H9 (cell line): ENCODE measurements around the gene TMEM167B. TPM values are rescaled to one million over a fixed set of nuclear protein-coding genes. Genes with fewer than 3 reads are reported as not detected.

Experiments used
- DNase-seq: peaks from one replicate; pipeline ENCODE4 v3.0.0-alpha.2; 2017
- H2AFZ ChIP-seq: one replicate; pipeline ENCODE4 v1.6.1; 2013; ENCODE audit warnings: mild to moderate bottlenecking, low read length, control low read depth, moderate library complexity
- H2AK5ac ChIP-seq: 2 replicates; pipeline ENCODE4 v1.6.1; 2013; ENCODE audit warnings: low read length, control low read depth, mixed read lengths; ENCODE audit not compliant: insufficient read length
- H2BK120ac ChIP-seq: one replicate; pipeline ENCODE4 v1.6.1; 2013; ENCODE audit warnings: low read depth, mild to moderate bottlenecking, low read length, control low read depth, inconsistent platforms; ENCODE audit not compliant: poor library complexity, severe bottlenecking
- H2BK12ac ChIP-seq: 2 replicates; pipeline ENCODE4 v1.6.1; 2013; ENCODE audit warnings: low read length, control low read depth, mixed read lengths, low read depth; ENCODE audit not compliant: insufficient read length
- H2BK15ac ChIP-seq: 2 replicates; pipeline ENCODE4 v1.6.1; 2013; ENCODE audit warnings: low read depth, low read length, control low read depth
- H2BK20ac ChIP-seq: one replicate; pipeline ENCODE4 v1.6.1; 2013; ENCODE audit warnings: low read depth, mild to moderate bottlenecking, low read length, control low read depth, inconsistent platforms; ENCODE audit not compliant: poor library complexity, severe bottlenecking
- H2BK5ac ChIP-seq: 2 replicates; pipeline ENCODE4 v1.6.1; 2013; ENCODE audit warnings: low read length, control low read depth, mixed read lengths; ENCODE audit not compliant: insufficient read length
- H3K14ac ChIP-seq: 2 replicates; pipeline ENCODE4 v1.6.1; 2013; ENCODE audit warnings: low read length, control low read depth; ENCODE audit not compliant: insufficient read depth
- H3K18ac ChIP-seq: 2 replicates; pipeline ENCODE4 v1.6.1; 2013; ENCODE audit warnings: low read depth, mild to moderate bottlenecking, mixed read lengths, low read length, control low read depth; ENCODE audit not compliant: insufficient read length
- H3K23ac ChIP-seq: 2 replicates; pipeline ENCODE4 v1.6.1; 2013; ENCODE audit warnings: low read length, control low read depth, mixed read lengths, low read depth; ENCODE audit not compliant: insufficient read length
- H3K23me2 ChIP-seq: 2 replicates; pipeline ENCODE4 v1.6.1; 2013; ENCODE audit warnings: low read depth, mild to moderate bottlenecking, mixed read lengths, low read length, control low read depth; ENCODE audit not compliant: insufficient read length, poor library complexity, severe bottlenecking
- H3K27ac ChIP-seq: 2 replicates; pipeline ENCODE4 v1.5.1; 2013; ENCODE audit warnings: low read length, control low read depth, mixed read lengths, low read depth; ENCODE audit not compliant: insufficient read length
- H3K27me3 ChIP-seq: 2 replicates; pipeline ENCODE4 v1.6.1; 2013; ENCODE audit warnings: low read length, control low read depth, inconsistent platforms; ENCODE audit not compliant: insufficient read depth
- H3K4ac ChIP-seq: 2 replicates; pipeline ENCODE4 v1.6.1; 2013; ENCODE audit warnings: low read depth, mild to moderate bottlenecking, control low read depth, inconsistent platforms, low read length, moderate library complexity
- H3K4me1 ChIP-seq: 2 replicates; pipeline ENCODE4 v1.6.1; 2013; ENCODE audit warnings: low read length, control low read depth, inconsistent platforms; ENCODE audit not compliant: insufficient read depth
- H3K4me2 ChIP-seq: 2 replicates; pipeline ENCODE4 v1.6.1; 2013; ENCODE audit warnings: low read length, control low read depth, mixed read lengths; ENCODE audit not compliant: insufficient read length, insufficient read depth
- H3K56ac ChIP-seq: 2 replicates; pipeline ENCODE4 v1.6.1; 2013; ENCODE audit warnings: low read depth, mild to moderate bottlenecking, mixed read lengths, low read length, control low read depth; ENCODE audit not compliant: insufficient read length
- H3K79me1 ChIP-seq: 2 replicates; pipeline ENCODE4 v1.6.1; 2013; ENCODE audit warnings: low read depth, mild to moderate bottlenecking, moderate library complexity, low read length, control low read depth, inconsistent platforms; ENCODE audit not compliant: insufficient read depth, poor library complexity, severe bottlenecking
- H3K79me2 ChIP-seq: 2 replicates; pipeline ENCODE4 v1.6.1; 2013; ENCODE audit warnings: low read length, control low read depth, inconsistent platforms; ENCODE audit not compliant: insufficient read depth
- H3K9ac ChIP-seq: 2 replicates; pipeline ENCODE4 v1.6.1; 2013; ENCODE audit warnings: low read length, control low read depth, mixed read lengths; ENCODE audit not compliant: insufficient read length; ENCODE audit errors: extremely low read depth
- H3K9me3 ChIP-seq: one replicate; pipeline ENCODE4 v1.6.1; 2013; ENCODE audit warnings: low read depth, low read length, inconsistent platforms; ENCODE audit not compliant: control insufficient read depth
- H3T11ph ChIP-seq: one replicate; pipeline ENCODE4 v1.6.1; 2013; ENCODE audit warnings: mild to moderate bottlenecking, low read length, control low read depth, inconsistent platforms
- H4K20me1 ChIP-seq: one replicate; pipeline ENCODE4 v1.6.1; 2013; ENCODE audit not compliant: control insufficient read depth, insufficient read length, insufficient read depth
- H4K5ac ChIP-seq: 2 replicates; pipeline ENCODE4 v1.6.1; 2013; ENCODE audit warnings: low read depth, mild to moderate bottlenecking, mixed read lengths, low read length, control low read depth; ENCODE audit not compliant: insufficient read length
- H4K8ac ChIP-seq: replicated peaks from 2 replicates; pipeline ENCODE4 v1.6.1; 2013; ENCODE audit warnings: low read length, control low read depth, mixed read lengths, low read depth; ENCODE audit not compliant: insufficient read length
- H4K91ac ChIP-seq: 2 replicates; pipeline ENCODE4 v1.6.1; 2013; ENCODE audit warnings: low read depth, mild to moderate bottlenecking, moderate library complexity, mixed read lengths, low read length, control low read depth; ENCODE audit not compliant: insufficient read length
- H3K27ac Mint-ChIP-seq, 3 experiments: 2 replicates in 2 of 3; 3 replicates in 1 of 3; pipeline ENCODE4 v1.8.0; 2020 to 2021; ENCODE audit warnings: mixed read lengths in 3 of 3, mild to moderate bottlenecking in 1 of 3, moderate library complexity in 1 of 3
- H3K27me3 Mint-ChIP-seq: 2 replicates; pipeline ENCODE4 v1.8.0; 2021; ENCODE audit warnings: low read depth, mild to moderate bottlenecking, moderate library complexity, mixed read lengths
- H3K36me3 Mint-ChIP-seq, 3 experiments: 2 replicates in 2 of 3; 3 replicates in 1 of 3; pipeline ENCODE4 v1.8.0; 2020 to 2021; ENCODE audit warnings: low read depth in 3 of 3, mixed read lengths in 3 of 3; ENCODE audit not compliant: insufficient read depth in 1 of 3
- H3K4me1 Mint-ChIP-seq, 2 experiments: 2 replicates each; pipeline ENCODE4 v1.8.0; 2020; ENCODE audit warnings: mixed read lengths in 2 of 2
- H3K4me3 Mint-ChIP-seq, 2 experiments: 2 replicates in 1 of 2; 3 replicates in 1 of 2; pipeline ENCODE4 v1.8.0; 2020 to 2021; ENCODE audit warnings: mild to moderate bottlenecking in 2 of 2, mixed read lengths in 2 of 2, moderate library complexity in 1 of 2
- H3K9me3 Mint-ChIP-seq, 2 experiments: 2 replicates in 1 of 2; 3 replicates in 1 of 2; pipeline ENCODE4 v1.8.0; 2020; ENCODE audit warnings: mild to moderate bottlenecking in 2 of 2, mixed read lengths in 2 of 2, moderate library complexity in 1 of 2
- WGBS: extraction: QIAGEN DNeasy Blood & Tissue Kit; methylation state at CpG from one replicate; pipeline ENCODE4 v1.1.7; 2013; ENCODE audit warnings: missing lambda C conversion rate, low lambda C conversion rate, mixed read lengths; ENCODE audit not compliant: insufficient read length; ENCODE audit errors: extremely low coverage; 5-methylcytosine and 5-hydroxymethylcytosine counted together
- total RNA-seq: library from RNA; stranded (reverse); gene quantifications from 2 replicates; pipeline ENCODE4 v1.2.1, GENCODE V29; 2021
- TF ChIP-seq, protein P1 (sequence below): fragments of 200-600 bp; sonication (generic); conservative IDR thresholded peaks from 3 replicates; pipeline ENCODE4 v1.8.0; 2021; ENCODE audit warnings: antibody characterized with exemption, mild to moderate bottlenecking

TMEM167B gene
- total RNA-seq, 1 experiment from 2014 or later, result 13.9 TPM

DNA sequence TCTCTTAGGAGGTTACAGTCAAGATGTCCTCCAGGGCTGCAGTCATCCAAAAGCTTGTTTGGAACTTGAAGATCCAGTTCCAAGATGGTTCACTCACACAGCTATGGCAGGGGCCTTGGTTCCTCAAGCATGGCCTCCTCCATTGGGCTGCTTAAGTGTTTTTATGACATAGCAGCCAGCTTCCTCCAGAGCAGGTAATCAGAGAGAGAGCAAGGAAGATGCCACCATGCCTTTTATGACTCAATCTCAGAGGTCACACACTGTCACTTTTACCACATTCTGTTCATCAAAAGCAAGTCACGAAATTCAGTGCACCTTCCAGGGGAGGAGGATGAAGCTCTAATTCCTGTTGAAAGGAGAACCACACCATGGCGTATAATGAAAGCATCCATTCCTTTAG lies 40.5 kb downstream of the TMEM167B start:
- no peaks in the 10 kb centered on the region for H3K4me1 ChIP-seq
- H3K27me3 ChIP-seq, result no peaks in the 10 kb centered on the region
- H3K4me2 ChIP-seq, result no peak overlapping the region
- H3K23me2 ChIP-seq, result no peaks in the 10 kb centered on the region
- H3K23ac ChIP-seq, result no peak overlapping the region
- no peak overlapping the region for H2BK15ac ChIP-seq
- H3K4me3 Mint-ChIP-seq, result no peak overlapping the region
- H2BK120ac ChIP-seq, result no peak overlapping the region
- H3K4me1 Mint-ChIP-seq, result no peaks in the 10 kb centered on the region; a peak in 1 of 4 replicates
- H2BK20ac ChIP-seq, result no peak overlapping the region
- WGBS, result no CpG with 5 or more reads among the region's 2 CpGs
- no peak overlapping the region for H3K9ac ChIP-seq
- H2BK5ac ChIP-seq, result no peak overlapping the region
- no peak overlapping the region for H4K91ac ChIP-seq
- no peak for DNase-seq
- no peaks in the 10 kb centered on the region for H3K36me3 Mint-ChIP-seq
- H4K5ac ChIP-seq, result no peak overlapping the region
- no peaks in the 10 kb centered on the region for H3K79me1 ChIP-seq
- no peak overlapping the region for H3K27ac Mint-ChIP-seq
- H3K18ac ChIP-seq, result no peak overlapping the region
- H4K20me1 ChIP-seq, result no peaks in the 10 kb centered on the region
- H3K14ac ChIP-seq, result no peak overlapping the region
- no peak overlapping the region for H2BK12ac ChIP-seq
- H3K27ac ChIP-seq, result no peak overlapping the region
- H2AFZ ChIP-seq, result no peak overlapping the region
- TF ChIP-seq, protein P1, sequence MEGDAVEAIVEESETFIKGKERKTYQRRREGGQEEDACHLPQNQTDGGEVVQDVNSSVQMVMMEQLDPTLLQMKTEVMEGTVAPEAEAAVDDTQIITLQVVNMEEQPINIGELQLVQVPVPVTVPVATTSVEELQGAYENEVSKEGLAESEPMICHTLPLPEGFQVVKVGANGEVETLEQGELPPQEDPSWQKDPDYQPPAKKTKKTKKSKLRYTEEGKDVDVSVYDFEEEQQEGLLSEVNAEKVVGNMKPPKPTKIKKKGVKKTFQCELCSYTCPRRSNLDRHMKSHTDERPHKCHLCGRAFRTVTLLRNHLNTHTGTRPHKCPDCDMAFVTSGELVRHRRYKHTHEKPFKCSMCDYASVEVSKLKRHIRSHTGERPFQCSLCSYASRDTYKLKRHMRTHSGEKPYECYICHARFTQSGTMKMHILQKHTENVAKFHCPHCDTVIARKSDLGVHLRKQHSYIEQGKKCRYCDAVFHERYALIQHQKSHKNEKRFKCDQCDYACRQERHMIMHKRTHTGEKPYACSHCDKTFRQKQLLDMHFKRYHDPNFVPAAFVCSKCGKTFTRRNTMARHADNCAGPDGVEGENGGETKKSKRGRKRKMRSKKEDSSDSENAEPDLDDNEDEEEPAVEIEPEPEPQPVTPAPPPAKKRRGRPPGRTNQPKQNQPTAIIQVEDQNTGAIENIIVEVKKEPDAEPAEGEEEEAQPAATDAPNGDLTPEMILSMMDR, result no peak
- no peak overlapping the region for H3T11ph ChIP-seq
- H3K27me3 Mint-ChIP-seq, result no peaks in the 10 kb centered on the region
- no peak overlapping the region for H4K8ac ChIP-seq
- no peak overlapping the region for H3K4ac ChIP-seq
- no peaks in the 10 kb centered on the region for H3K9me3 ChIP-seq
- H2AK5ac ChIP-seq, result no peak overlapping the region
- no peaks in the 10 kb centered on the region for H3K79me2 ChIP-seq
- H3K9me3 Mint-ChIP-seq, result no peaks in the 10 kb centered on the region
- H3K56ac ChIP-seq, result no peak overlapping the region
